GM12801 (cell line): ENCODE results near the gene NTM.

Experiments
- CTCF ChIP-seq: IDR thresholded peaks from one replicate; pipeline ENCODE4 v1.5.1; 2011; ENCODE audit warnings: control low read depth; ENCODE audit not compliant: insufficient read length; ENCODE audit errors: extremely low read depth

Gene NTM

GRCh38 chr11:131993246-131993645 lies 622.8 kb downstream of the NTM start:
- no peak for TF ChIP-seq CTCF

GRCh38 chr11:131998020-131998419 lies 627.6 kb downstream of the NTM start:
- no peak for TF ChIP-seq CTCF

- TF ChIP-seq CTCF: no peak
Measured at GRCh38 chr11:131999084-131999483, 628.7 kb downstream of the NTM start.

- no peak for TF ChIP-seq CTCF
Measured at GRCh38 chr11:131999955-132000354, 629.5 kb downstream of the NTM start.

GRCh38 chr11:132005887-132006286 lies 635.5 kb downstream of the NTM start:
- no peak for TF ChIP-seq CTCF

GRCh38 chr11:132006884-132007580 lies 636.6 kb downstream of the NTM start:
- TF ChIP-seq CTCF: no peak

- TF ChIP-seq CTCF: no peak
Measured at GRCh38 chr11:132008226-132008625, 637.8 kb downstream of the NTM start.

GRCh38 chr11:132008872-132009271 lies 638.5 kb downstream of the NTM start:
- TF ChIP-seq CTCF: no peak
